Endometrial microvascular endothelial cells (primary cell): ENCODE measurements around the gene NELL2. TPM values are rescaled to one million over a fixed set of nuclear protein-coding genes. Genes with fewer than 3 reads are reported as not detected.
"Not testable (repeated sequence)": the region's sequence is repeated elsewhere in the genome, so short reads cannot be mapped to it uniquely, and the experiment has no call there.

ENCODE experiments used
- in situ Hi-C: cut with HindIII; loops from 2 replicates; pipeline ENCODE4 v1.10.0; 2017; ENCODE audit warnings: low sequenced_read_pairs, low pct_unique_long_range_greater_than_20kb; ENCODE audit errors: inconsistent ontology term
- total RNA-seq: library from RNA; depleted of rRNA; stranded (reverse); fragments of >200 nt; gene quantifications from one replicate; pipeline ENCODE4 v1.2.3, GENCODE V29; 2015; ENCODE audit errors: inconsistent ontology term

NELL2 gene
- total RNA-seq = 16.3 TPM

DNA sequence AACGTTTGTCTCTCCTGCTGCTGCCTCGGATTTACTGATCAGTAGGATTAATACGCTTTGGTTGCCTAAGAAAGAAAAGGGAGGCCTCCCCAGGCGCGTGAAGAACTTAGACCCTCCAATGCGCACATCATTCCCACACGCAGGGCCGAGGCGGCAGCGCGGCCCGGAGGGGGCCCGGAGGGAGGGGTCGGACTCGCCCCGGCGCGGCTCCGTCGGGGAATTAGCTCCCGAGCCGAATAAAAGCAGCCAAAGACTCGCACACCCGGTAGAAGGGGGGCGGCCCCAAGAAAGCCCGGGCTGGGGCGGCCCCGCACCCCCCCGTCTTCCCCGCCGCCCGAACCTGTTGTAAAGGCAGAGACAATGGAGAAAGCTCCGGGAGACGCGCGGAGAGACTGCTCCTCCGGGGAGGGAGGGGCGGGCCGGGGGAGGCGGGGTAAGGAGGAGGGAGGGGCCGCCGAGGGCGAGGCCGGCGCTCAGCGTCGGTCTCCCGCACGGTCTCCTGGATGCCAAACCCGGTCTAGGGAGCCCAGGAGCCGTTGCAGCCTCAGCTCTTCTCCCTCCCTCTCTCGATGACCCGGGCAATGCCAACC lies at the start of gene NELL2:
Gene NELL2, minus strand, starts transcription at position 362 of the 590 bp plus-strand sequence. CDS start 446 bp downstream, outside the sequence.
- in situ Hi-C loops = no loop called here

DNA sequence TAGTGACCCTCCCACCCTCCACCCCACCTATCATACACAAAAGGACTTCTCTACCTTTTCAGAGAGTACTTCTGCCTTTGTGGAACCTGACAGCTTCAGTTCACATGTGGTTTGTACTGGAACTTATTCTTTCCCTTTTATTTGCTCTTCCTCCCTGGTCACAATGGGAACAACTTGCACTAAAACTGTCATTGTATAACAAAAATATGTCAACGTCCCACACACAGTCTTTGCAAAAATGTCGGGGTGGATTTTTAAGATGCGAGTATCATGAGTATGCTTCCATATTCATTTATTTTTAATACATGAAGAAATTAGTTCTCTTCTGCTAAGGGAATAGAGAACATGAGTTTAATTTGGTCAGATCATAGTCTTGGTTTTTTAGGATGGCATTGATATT lies 45.6 kb upstream of the NELL2 start:
- in situ Hi-C loops = no loop called here

DNA sequence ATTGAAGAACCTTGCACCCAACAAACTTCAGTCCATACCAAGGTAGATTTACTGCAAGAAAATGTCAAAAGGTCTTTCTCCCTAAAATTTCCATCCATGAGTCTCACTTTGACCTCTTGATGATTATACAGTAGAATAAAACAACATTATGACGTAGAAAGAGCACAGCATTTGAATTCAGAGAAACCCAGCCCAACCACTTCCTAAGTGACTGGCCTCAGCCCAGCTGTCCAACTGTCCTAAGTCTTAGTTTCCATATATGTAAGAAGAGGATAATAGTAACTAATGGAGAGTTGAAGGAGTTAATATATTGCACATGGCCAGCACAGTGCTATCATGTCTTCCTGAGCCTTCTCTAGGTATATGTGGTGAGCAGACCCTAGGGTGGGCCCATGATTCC lies 41.0 kb upstream of the NELL2 start:
- in situ Hi-C loops = no loop called here

DNA sequence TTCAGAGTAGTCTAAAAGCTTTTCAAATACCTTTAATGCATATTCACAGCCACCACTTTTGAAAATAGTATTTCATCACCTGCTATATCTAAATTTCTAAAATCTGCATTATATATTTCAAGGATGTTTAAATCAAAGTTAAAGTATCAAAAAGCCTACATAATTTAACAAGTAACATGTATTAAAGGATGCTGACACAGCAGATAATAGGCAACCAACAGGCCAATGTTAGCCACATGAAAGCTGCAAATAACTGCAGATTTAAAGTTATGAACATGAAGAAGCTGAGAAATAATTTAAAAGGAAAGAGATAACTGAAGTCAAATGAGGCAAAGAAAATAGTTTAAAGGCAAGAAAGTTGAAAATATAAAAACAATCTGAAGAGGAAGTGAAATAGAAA lies 39.8 kb upstream of the NELL2 start:
- in situ Hi-C loops = no loop called here

DNA sequence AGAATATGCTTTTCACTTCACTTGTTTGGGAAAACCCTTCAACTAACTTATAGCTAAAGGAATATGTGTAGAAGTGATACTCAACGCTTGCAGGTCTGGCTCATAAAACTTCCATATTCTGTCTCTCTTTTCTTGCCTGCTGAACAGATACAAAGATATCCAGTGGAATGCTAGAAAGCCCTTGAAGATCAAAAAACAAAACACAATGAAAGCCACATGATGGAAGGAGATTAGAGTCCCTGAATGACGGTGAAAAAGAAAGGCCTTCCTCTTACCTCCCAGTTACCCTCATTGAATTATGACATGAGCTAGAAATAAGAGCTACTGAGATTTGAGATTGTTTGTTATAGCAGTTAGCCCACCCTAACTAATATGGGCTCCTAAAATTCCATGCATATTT lies 28.2 kb upstream of the NELL2 start:
- in situ Hi-C loops = no loop called here

DNA sequence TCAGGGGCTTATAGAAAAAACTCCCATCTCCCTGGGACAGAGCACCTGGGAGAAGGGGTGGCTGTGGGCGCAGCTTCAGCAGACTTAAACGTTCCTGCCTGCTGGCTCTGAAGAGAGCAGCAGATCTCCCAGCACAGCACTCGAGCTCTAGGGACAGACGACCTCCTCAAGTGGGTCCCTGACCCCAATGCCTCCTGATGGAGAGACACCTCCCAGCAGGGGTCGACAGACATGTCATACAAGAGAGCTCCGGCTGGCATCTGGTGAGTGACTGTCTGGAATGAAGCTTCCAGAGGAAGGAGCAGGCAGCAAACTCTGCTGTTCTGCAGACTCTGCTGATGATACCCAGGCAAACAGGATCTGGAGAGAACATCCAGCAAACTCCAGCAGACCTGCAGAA lies 22.0 kb upstream of the NELL2 start:
- in situ Hi-C loops = not testable (repeated sequence)

DNA sequence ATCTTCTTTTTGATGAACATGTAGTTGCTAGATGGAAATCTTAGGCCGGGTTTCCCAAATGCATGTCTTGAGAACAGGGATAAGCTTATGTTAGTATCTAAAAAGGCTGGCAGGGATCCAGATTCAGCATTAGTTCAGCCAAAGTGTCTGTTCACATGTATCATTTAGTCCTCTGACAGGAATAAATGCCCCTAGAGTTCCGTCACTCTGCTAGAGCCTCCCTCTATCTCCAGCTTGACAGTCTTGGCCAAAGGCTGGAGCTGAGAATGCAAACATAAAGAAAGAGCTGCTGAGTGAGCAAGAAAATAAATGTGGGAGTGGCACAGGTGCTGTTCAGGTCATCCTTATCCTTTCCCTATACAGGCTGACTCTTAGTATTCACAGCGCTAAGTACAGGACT lies 13.8 kb upstream of the NELL2 start:
- in situ Hi-C loops = no loop called here

DNA sequence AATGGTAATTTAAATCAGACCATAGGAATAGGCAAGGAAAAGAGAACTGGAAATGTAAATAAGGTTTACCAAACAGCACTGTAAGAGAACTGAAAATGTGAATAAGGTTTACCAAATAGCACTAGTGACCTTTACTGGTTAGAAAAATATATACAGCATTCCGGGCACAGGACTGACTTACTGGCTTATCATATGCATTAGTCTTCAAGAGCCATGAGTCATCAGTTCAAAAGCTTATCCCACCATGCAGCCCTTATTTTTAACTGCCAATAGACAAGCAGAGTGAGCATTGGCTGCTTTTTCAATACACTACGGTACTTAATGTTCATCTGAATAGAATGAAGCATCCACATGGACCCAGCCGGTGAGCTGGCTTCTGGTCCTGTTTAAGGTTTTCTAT lies 13.0 kb upstream of the NELL2 start:
- in situ Hi-C loops = no loop called here

DNA sequence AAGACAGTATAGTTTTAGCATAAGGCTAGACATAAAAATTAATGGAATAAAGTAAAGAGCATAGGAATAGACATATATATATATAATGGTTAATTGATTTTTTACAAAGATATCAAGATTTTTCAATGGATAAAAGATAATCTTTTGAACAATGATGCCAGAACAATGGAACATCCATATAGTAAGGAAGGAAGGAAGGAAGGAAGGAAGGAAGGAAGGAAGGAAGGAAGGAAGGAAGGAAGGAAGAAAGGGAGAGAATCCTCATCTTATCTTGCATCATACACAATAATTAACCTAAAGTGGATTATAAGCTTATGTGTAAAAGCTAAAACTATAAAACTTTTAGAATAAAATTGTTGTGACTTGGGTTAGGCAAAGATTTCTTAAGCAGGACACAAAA lies 9.8 kb upstream of the NELL2 start:
- in situ Hi-C loops = no loop called here

DNA sequence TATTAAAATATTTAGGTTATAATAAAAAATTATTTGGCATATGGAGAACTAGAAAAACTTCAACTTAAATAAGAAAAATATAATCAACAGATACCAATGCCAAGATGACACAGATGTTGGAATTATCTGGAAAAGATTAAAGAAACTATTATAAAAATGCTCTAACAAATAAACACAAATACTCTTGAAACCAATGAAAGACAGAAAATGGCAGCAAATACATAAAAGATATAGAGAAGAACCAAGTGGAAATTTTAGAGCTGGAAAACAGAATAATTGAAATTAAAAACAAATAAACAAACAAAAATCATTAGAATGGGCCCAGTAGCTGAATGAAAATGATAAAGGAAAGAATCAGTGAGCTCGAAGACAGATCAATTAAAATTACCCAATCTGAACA lies 5.1 kb upstream of the NELL2 start:
- in situ Hi-C loops = no loop called here

DNA sequence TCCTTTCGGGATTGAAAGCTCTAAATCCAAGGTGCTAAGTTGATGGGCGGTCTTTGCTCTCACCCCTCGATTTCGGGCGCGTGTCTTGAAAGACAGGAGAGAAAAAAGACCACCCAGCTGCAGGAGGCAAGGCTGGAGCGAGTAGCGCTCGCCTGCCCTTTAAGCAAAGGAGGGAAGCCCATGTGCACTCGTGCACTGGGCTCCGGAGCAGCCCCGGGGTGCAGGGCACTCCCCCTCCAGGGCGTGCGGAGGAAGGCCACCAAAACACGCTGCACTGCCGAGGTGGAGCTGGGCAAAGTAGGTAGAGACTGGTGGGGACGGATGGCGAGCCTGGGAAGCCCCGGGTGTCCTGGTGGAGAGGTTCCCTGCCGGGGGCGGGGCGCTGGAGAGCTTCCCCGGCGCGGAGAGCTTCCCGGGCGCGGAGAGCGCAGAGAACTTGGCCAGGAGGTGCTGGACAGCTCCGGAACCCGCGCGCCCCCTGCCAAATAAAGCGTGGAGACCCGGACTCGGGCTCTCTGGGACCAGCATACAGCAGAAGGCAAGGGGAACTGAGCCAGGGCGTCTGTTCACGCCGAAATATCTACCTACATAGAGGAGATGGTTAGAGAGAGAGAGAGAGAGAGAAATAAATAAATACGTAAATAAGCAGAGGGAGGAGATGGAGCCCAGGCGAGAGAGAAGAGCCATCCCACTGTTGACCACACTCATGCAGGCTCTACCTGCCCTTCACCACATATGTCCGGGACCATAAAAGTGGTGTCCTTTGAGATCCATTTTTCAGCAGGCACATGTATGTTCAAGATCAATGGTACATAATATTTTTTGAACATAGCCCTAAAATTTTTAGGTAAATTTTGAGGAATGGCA lies 662 bp upstream of the NELL2 start:
- in situ Hi-C loops = no loop called here

DNA sequence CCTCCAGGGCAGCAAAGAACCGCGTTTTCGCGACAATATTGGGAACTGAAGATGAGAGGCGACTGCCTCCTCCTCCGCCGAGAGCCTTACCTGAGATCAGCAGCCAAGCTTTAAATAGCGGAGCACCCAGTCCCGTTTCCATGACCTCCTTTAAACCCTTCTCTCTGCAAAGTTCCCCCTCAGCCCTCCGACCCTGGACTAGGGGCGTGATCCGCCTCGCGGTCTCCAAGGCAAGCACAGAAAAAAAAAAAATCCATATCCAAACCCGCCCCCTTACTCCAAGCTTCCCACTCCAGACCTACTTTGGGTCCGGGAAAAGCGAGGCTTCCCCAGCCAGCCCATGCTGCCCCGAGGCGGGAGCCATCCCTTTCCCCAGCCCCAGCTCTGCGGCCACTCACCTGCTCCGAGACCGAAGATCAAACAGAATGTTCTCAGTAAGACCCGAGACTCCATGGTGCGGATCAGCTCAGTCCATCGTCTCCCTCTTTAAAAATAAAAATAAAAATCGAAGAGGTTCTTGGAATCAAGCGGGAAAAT lies 630 bp downstream of the NELL2 start:
- in situ Hi-C loops = no loop called here

DNA sequence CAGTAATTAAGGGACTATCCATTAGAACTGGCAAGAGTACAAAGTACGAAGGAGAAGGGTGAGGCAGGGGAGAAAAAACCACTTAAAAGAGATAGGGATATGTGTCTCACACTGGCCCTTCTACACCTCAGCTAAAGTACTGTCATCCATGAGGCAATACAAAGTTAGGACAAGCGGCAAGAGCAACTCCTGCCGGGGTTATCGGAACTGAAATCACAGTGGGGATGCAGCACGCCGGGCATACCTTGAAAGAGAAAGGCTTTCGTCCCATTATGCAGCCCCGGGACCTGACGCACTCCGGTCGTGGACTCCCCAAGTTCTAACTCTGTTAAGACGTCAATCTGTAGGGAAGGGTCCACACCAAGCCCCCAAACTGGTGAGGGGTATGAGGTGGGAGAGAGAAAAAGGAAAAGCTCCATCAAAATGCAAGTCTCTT lies 1.1 kb downstream of the NELL2 start:
- in situ Hi-C loops = no loop called here

DNA sequence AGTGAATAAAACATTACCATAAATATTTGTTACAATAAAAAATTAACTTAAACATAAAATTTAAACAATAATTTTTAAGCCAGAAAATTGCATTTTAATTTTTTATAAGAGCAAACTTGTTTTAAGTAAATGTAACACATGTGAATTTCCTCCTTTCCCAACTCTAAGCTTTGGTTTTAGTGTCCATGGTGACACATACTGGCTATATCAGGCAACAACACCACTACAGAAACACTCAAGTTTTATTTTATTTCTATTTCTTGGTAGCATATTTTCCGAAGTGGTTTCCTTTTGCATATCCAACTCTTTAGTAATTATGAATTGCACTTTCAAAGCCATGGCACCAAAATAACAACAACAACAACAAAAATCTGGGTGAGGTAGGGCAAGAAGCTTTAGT lies 2.2 kb downstream of the NELL2 start:
- in situ Hi-C loops = no loop called here

DNA sequence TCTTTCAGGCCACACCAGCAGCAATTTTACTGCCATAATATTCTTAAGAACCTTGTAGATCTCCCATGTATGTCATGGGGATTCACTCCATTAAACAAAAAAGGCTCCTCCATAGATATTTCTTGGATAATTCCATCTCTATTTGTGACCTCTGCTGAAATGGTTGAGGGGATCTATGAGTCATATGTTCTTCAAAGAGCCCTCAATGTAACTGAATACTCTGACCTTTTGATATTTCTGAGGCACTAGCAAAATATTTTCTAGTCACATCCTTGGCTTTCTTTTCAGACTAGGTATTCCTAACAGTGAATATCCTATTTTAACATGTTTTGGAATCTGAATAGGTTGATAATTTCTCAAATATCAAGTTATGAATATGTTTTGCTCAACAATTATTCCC lies 6.6 kb downstream of the NELL2 start:
- in situ Hi-C loops = no loop called here

DNA sequence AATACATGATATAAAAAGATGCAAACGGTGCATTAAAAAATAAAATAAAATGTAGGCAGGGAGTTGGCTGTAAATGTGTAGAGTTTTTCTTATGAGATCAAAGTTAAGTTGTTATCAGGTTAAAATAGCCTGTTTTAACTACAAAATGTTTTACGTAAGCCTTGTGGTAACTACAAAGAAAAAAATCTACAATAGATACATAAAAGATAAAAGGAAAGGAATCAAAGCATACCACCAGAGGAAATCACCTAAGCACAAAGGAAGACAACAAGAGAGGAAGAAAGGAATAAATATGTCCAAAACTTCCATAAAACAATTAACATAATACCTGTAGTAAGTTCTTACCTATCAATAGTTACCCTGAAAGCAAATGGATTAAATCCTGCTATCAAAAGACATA lies 12.2 kb downstream of the NELL2 start:
- in situ Hi-C loops = no loop called here

DNA sequence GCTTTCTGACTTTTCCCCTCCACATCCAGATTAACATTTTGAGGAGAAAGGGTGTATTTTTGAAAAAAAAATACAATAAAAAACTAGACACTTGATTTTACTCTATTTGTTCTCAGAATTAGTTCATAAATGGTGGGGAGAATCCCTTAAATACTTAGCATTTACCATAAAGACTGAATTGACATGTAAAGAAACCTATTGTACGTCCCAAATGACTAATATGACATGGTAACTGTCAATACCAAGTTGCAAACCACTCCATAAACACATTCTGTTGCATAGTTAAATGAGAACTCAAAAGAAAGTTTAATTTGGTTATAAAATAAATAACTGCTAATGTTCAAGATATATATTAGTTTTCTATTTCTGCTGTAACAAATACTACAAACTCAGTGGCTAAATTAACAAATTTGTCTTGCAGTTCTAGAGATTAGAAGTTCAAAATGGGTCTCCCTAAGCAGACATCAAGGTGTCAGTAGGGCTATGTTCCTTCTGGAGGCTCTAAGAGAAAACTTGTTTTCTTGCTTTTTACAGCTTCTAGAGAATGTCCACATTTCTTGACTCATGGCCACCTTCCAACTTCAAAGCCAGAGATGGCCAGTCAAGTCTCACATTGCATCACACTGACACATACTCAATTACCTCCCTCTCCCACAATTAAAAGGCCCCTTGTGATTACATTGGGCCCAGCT lies 16.0 kb downstream of the NELL2 start:
- in situ Hi-C loops = no loop called here

DNA sequence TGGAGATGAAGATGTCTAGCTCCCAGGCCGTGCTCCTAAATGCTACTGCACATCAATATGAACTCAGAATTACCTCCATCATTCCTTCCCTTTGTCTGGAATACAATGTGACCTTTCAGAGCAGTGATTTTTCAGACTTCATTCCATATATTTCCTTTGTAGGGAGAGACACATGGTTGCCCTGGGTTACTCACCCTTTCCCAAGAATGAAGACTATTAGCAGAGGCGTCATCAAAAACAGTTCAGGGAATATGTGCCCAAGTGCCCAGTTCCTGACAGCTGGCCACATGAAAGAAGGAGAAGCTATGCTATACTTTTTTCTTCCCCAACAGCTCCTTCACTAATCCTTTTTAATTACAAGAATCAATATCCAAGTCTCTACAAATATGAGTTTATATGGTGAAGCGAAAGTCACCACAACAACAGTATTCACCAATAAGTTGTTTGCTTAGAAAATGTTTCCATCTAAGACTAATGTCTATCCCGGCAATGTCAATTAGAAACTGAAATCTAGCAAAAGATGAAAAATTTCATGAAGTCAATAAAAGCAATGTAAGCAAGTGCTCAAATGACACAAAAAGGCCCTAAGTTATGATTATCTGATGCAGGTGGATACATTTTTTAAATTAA lies 17.8 kb downstream of the NELL2 start:
- in situ Hi-C loops = no loop called here

DNA sequence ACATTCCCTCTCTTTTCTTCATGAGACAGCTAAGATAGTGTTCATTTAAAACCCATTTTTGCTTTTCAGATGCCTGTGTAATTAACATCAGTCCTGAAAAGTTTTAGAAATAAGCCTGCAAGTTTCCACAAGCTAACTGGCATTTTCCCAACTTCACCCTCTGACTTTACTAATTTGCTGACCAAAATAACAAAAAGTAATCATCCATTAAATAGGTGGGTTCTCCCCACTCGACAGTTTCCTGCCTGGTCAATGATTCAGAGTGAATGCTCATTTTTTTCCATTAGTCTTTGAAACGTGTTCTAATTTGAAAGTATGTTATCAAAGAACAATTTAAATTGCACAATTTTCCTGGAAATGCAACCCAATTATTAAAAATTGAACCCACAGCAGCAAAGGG lies 23.6 kb downstream of the NELL2 start:
- in situ Hi-C loops = no loop called here
